GM21360 (cell line): Measurements from ENCODE around the gene DCLK1.

Experiments
- ATAC-seq: cut with Tn5 transposase; IDR thresholded peaks from one replicate; pipeline ENCODE4 v1.9.1; 2021; ENCODE audit warnings: mild to moderate bottlenecking, moderate library complexity; ENCODE audit not compliant: unreplicated experiment

The DCLK1 gene

GRCh38 chr13:35722458-35723052 is 408.6 kb downstream of the DCLK1 start:
- no peak for ATAC-seq

DNA sequence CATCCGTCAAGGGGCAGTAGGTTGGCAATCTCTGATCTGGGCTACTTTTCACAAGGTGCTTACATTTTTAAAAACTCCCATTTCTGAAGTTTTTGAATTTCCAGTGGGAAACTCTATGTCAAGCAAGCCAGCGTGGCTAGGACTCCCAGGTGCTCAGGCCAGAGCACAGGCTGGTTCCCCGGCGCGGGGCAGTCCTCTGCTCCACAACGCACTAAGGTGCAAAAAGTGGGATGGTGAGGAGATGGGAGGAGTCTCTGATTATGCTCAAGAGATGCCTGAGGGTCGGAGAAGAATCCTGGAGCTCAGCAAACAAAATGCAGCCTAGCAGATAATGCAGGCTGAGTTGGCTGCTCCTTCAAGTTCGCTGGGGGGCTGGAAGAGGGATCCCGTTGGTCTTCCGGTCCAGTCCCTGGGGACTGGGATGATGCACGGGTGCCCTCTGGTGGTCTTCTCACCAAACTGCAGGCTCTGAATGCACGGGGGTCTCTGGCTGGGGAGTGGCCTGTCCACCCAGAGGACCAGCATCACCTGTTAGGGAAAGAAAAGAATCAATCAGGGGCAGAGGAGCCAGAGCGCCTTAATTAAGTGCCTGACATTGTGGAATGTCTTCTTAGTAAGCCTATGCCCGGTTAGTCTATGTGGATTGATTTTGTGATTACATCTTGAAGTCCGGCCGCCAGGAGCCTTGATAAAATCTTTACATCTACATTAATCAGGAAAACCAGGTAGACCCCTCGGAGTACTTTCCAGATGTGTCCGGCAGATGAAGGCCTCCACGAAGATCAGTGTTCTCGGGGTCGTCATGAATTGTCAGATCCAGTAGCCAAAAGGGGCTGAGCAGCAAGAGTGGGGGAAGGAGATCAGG is 410.3 kb downstream of the DCLK1 start:
- ATAC-seq, result no peak

GRCh38 chr13:35720290-35720689 is 410.9 kb downstream of the DCLK1 start:
- ATAC-seq, result no peak
